Peyer's patch (tissue), 4 donors: ENCODE results near the gene OPTC. TPM values are rescaled to one million over a fixed set of nuclear protein-coding genes. Genes with fewer than 3 reads are reported as not detected.

Experiments used
- DNase-seq, 3 donors: peaks; one replicate each; pipeline ENCODE4 v3.0.0-alpha.2; 2017 to 2019
- H3K27ac ChIP-seq, 4 donors: fragments of 200-600 bp; sonication (generic); one replicate each; pipeline ENCODE4 v1.5.1; 2016 to 2019
- H3K27me3 ChIP-seq, 2 donors: fragments of 200-600 bp; sonication (generic); one replicate each; pipeline ENCODE4 v1.5.1; 2019
- H3K36me3 ChIP-seq, 3 donors: fragments of 200-600 bp; sonication (generic); one replicate each; pipeline ENCODE4 v1.5.1; 2016 to 2019
- H3K4me1 ChIP-seq, 4 donors: fragments of 200-600 bp; sonication (generic); one replicate each; pipeline ENCODE4 v1.5.1; 2016 to 2019
- H3K4me3 ChIP-seq, 4 donors: fragments of 200-600 bp; sonication (generic); 1 replicate in 3 of 4; 2 replicates in 1 of 4; pipeline ENCODE4 v1.5.1; 2016 to 2019; ENCODE audit warnings: mild to moderate bottlenecking in 1 of 4
- H3K9me3 ChIP-seq, 4 donors: fragments of 200-600 bp; sonication (generic); one replicate each; pipeline ENCODE4 v1.5.1; 2016 to 2019; ENCODE audit warnings: mild to moderate bottlenecking in 1 of 4
- CTCF ChIP-seq, 6 experiments: fragments of 450-650 bp in 4 of 6; fragments of 200-600 bp in 2 of 6; sonication (generic) in 1 of 6; IDR thresholded peaks; one replicate each; pipeline ENCODE4 v1.5.1; 2017 to 2019; ENCODE audit warnings: antibody characterized with exemption in 6 of 6, mild to moderate bottlenecking in 3 of 6, moderate library complexity in 1 of 6
- POLR2A ChIP-seq, 2 donors: fragments of 450-650 bp; IDR thresholded peaks; one replicate each; pipeline ENCODE4 v1.5.1; 2017; ENCODE audit warnings: antibody characterized with exemption in 2 of 2, mild to moderate bottlenecking in 2 of 2, moderate library complexity in 2 of 2
- total RNA-seq, 4 donors: library from RNA; depleted of rRNA; stranded (reverse); fragments of >200 nt; gene quantifications; one replicate each; pipeline ENCODE4 v1.1.0, GENCODE V29; 2016

OPTC gene
- total RNA-seq, 4 donors from 2014 or later = not detected

- DNase-seq = no peak
- no peak overlapping the region for H3K27ac ChIP-seq
- no peaks in the 10 kb centered on the region for H3K36me3 ChIP-seq
- H3K4me1 ChIP-seq = no peaks in the 10 kb centered on the region
- TF ChIP-seq CTCF (IDR thresholded peaks at IDR 0.05) = no peak
- no peak for TF ChIP-seq POLR2A (IDR thresholded peaks at IDR 0.05)
- H3K9me3 ChIP-seq = no peaks in the 10 kb centered on the region
- H3K27me3 ChIP-seq = no peaks in the 10 kb centered on the region
- no peak overlapping the region for H3K4me3 ChIP-seq
Observed at GRCh38 chr1:203456577-203456976, 37.4 kb upstream of the OPTC start.

GRCh38 chr1:203458078-203458477, 35.9 kb upstream of the OPTC start:
- Histone ChIP-seq H3K9me3 (no peaks in the 10 kb centered on the region), H3K27me3 (no peaks in the 10 kb centered on the region), H3K27ac (no peak overlapping the region), H3K36me3 (no peaks in the 10 kb centered on the region), H3K4me1 (no peaks in the 10 kb centered on the region), H3K4me3 (no peak overlapping the region)
- DNase-seq = no peak
- no peak for TF ChIP-seq POLR2A (IDR thresholded peaks at IDR 0.05)
- TF ChIP-seq CTCF (IDR thresholded peaks at IDR 0.05) = no peak

- H3K36me3 ChIP-seq = no peaks in the 10 kb centered on the region
- no peak overlapping the region for H3K4me3 ChIP-seq
- DNase-seq = peak in 1 of 3 donors; percentile 2
- H3K27ac ChIP-seq = no peak overlapping the region
- H3K4me1 ChIP-seq = no peaks in the 10 kb centered on the region
- no peaks in the 10 kb centered on the region for H3K27me3 ChIP-seq
- TF ChIP-seq CTCF (IDR thresholded peaks at IDR 0.05) (no peak), POLR2A (IDR thresholded peaks at IDR 0.05) (no peak)
- H3K9me3 ChIP-seq = no peaks in the 10 kb centered on the region
Observed at GRCh38 chr1:203459671-203460201, 34.2 kb upstream of the OPTC start.

- no peaks in the 10 kb centered on the region for H3K27me3 ChIP-seq
- H3K9me3 ChIP-seq = no peaks in the 10 kb centered on the region
- DNase-seq = no peak
- peaks cover 0 to 11% (median 0%) of the 10 kb centered on the region in 4 donors for H3K4me1 ChIP-seq
- no peaks in the 10 kb centered on the region for H3K36me3 ChIP-seq
- no peak overlapping the region for H3K4me3 ChIP-seq
- no peak overlapping the region for H3K27ac ChIP-seq
- TF ChIP-seq POLR2A (IDR thresholded peaks at IDR 0.05) = no peak
- no peak for TF ChIP-seq CTCF (IDR thresholded peaks at IDR 0.05)
Observed at GRCh38 chr1:203461717-203462116, 32.2 kb upstream of the OPTC start.

GRCh38 chr1:203462143-203462542, 31.8 kb upstream of the OPTC start:
- H3K27ac ChIP-seq = no peak overlapping the region
- DNase-seq = no peak
- peaks cover 0 to 11% (median 1%) of the 10 kb centered on the region in 4 donors for H3K4me1 ChIP-seq
- H3K36me3 ChIP-seq = no peaks in the 10 kb centered on the region
- no peaks in the 10 kb centered on the region for H3K27me3 ChIP-seq
- no peak for TF ChIP-seq POLR2A (IDR thresholded peaks at IDR 0.05)
- no peak for TF ChIP-seq CTCF (IDR thresholded peaks at IDR 0.05)
- H3K4me3 ChIP-seq = no peak overlapping the region
- no peaks in the 10 kb centered on the region for H3K9me3 ChIP-seq

- Histone ChIP-seq H3K4me3 (no peak overlapping the region), H3K27ac (peak overlapping the region in 2 of 4 donors; percentile 49 to 84), H3K27me3 (no peaks in the 10 kb centered on the region), H3K36me3 (no peaks in the 10 kb centered on the region), H3K9me3 (no peaks in the 10 kb centered on the region), H3K4me1 (peaks cover 0 to 11% (median 2%) of the 10 kb centered on the region in 4 donors)
- DNase-seq = no peak
- TF ChIP-seq CTCF (IDR thresholded peaks at IDR 0.05) = no peak
- TF ChIP-seq POLR2A (IDR thresholded peaks at IDR 0.05) = no peak
Observed at GRCh38 chr1:203462878-203463277, 31.1 kb upstream of the OPTC start.
